GM20000 (cell line): ENCODE data around the gene TMEM121.

ENCODE experiments used
- DNase-seq: peaks from one replicate; pipeline ENCODE4 v3.0.0; 2012; ENCODE audit warnings: low spot score
- CTCF ChIP-seq: IDR thresholded peaks from 2 replicates; pipeline ENCODE4 v1.5.1; 2012; ENCODE audit warnings: mild to moderate bottlenecking, control low read depth; ENCODE audit errors: extremely low read depth, missing control alignments

Gene TMEM121

GRCh38 chr14:105525861-105526775, at the start of gene TMEM121:
TMEM121 (plus strand) TSS chr14:105526583; CDS start chr14:105528835, 2,252 bp downstream.
- DNase-seq = peak; percentile 73
- TF ChIP-seq CTCF = no peak

- no peak for TF ChIP-seq CTCF
These were observed 49.3 kb upstream of the TMEM121 start for GRCh38 chr14:105476831-105477659.

GRCh38 chr14:105477660-105478397, 48.6 kb upstream of the TMEM121 start:
- DNase-seq = no peak
- no peak for TF ChIP-seq CTCF

More at GRCh38 chr14:105476831-105477659, 49.3 kb upstream of the TMEM121 start:
- no peak for DNase-seq

- no peak for TF ChIP-seq CTCF
- DNase-seq = no peak
These were observed 47.8 kb upstream of the TMEM121 start for GRCh38 chr14:105478398-105479251.

- DNase-seq = no peak
- TF ChIP-seq CTCF = no peak
These were observed 46.8 kb upstream of the TMEM121 start for GRCh38 chr14:105479431-105480158.

GRCh38 chr14:105480199-105480746, 46.1 kb upstream of the TMEM121 start:
- TF ChIP-seq CTCF = no peak
- DNase-seq = no peak
